HS-27A (cell line): ENCODE data around the gene POGZ.
A peak's percentile ranks its signal among the peaks of the same experiment; 100 is the strongest.
"Not testable (repeated sequence)": the region's sequence is repeated elsewhere in the genome, so short reads cannot be mapped to it uniquely, and the experiment has no call there.

Source experiments
- DNase-seq: peaks from one replicate; pipeline ENCODE4 v3.0.0-alpha.2; 2012; ENCODE audit warnings: low read depth, missing footprints

The POGZ gene

GRCh38 chr1:151419819-151420218 is 39.5 kb downstream of the POGZ start:
- DNase-seq: no peak

GRCh38 chr1:151418081-151418480 is 41.2 kb downstream of the POGZ start:
- DNase-seq: no peak

GRCh38 chr1:151416231-151416630 is 43.1 kb downstream of the POGZ start:
- DNase-seq: no peak

- no peak for DNase-seq
These were observed 47.4 kb downstream of the POGZ start for GRCh38 chr1:151411884-151412283.

- DNase-seq: no peak
These were observed 50.4 kb downstream of the POGZ start for GRCh38 chr1:151408891-151409290.

GRCh38 chr1:151407304-151407703 is 52.0 kb downstream of the POGZ start:
- no peak for DNase-seq

GRCh38 chr1:151406176-151406575 is 53.1 kb downstream of the POGZ start:
- no peak for DNase-seq

GRCh38 chr1:151405187-151405951 is 53.9 kb downstream of the POGZ start:
- DNase-seq: no peak

- no peak for DNase-seq
These were observed 55.7 kb downstream of the POGZ start for GRCh38 chr1:151403612-151404011.

- no peak for DNase-seq
These were observed 56.5 kb downstream of the POGZ start for GRCh38 chr1:151402764-151403163.

GRCh38 chr1:151401860-151402259 is 57.4 kb downstream of the POGZ start:
- no peak for DNase-seq

- DNase-seq: no peak
These were observed 58.0 kb downstream of the POGZ start for GRCh38 chr1:151401125-151401788.

GRCh38 chr1:151399324-151400171 is 59.7 kb downstream of the POGZ start, which contains the start of gene PSMB4:
TSS of gene PSMB4 (plus strand) at chr1:151399573. CDS start at chr1:151399588, 15 bp downstream.
- peak; percentile 75 for DNase-seq

- not testable (repeated sequence) for DNase-seq
These were observed 63.0 kb downstream of the POGZ start for GRCh38 chr1:151396265-151396664.

- DNase-seq: no peak
These were observed 65.7 kb downstream of the POGZ start for GRCh38 chr1:151393583-151393982.

GRCh38 chr1:151391079-151391563 is 68.2 kb downstream of the POGZ start:
- DNase-seq: no peak

- not testable (repeated sequence) for DNase-seq
These were observed 68.8 kb downstream of the POGZ start for GRCh38 chr1:151390221-151391078.

GRCh38 chr1:151386002-151386401 is 73.3 kb downstream of the POGZ start:
- DNase-seq: no peak

GRCh38 chr1:151384584-151384983 is 74.7 kb downstream of the POGZ start:
- DNase-seq: no peak

- DNase-seq: no peak
These were observed 82.0 kb downstream of the POGZ start for GRCh38 chr1:151377150-151377884.

GRCh38 chr1:151373196-151373595 is 86.1 kb downstream of the POGZ start:
- no peak for DNase-seq
